Measurements from ENCODE around the gene TCHP. TPM values are rescaled to one million over a fixed set of nuclear protein-coding genes. Genes with fewer than 3 reads are reported as not detected.

Gene TCHP
- total and polyA plus RNA-seq, 2 experiments from 2014 or later: 3.1 to 6.2 TPM

DNA sequence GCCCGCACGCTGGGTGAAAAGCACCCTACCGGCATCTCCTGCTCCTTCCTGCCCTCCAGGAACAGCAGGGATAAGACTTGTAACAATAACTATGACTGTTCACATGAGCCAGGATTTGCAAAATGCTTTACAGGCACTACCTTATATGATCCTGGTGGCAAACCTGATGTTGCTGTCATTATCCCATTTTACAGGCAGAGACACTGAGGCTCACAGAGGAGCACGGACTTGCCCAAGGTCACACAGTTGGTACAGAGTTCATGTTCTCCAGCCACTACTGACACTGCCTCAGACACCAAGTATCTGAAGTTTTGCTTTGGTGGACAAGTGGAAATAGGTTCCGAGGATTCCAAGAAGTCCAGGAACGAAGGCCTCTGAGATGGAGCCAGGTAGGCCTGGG lies 42.4 kb upstream of the TCHP start:
- Mint-ChIP-seq H3K4me3 (no peak overlapping the region), H3K27ac (no peak overlapping the region), H3K27me3 (ENCODE audit: insufficient read depth, low read depth, poor library complexity) (no peaks in the 10 kb centered on the region), H3K9me3 (no peaks in the 10 kb centered on the region), H3K36me3 (ENCODE audit: low read depth) (peaks cover 22% of the 10 kb centered on the region; the same call in 2 of the 3 replicates), H3K4me1 (no peaks in the 10 kb centered on the region)
- H3K79me2 ChIP-seq (replicated peaks; ENCODE audit: insufficient read depth): no peaks in the 10 kb centered on the region
- no peak overlapping the region for H2AFZ ChIP-seq
- no peaks in the 10 kb centered on the region for H3K4me1 ChIP-seq (ENCODE audit: insufficient read depth)
- DNase-seq (ENCODE audit: low spot score) (no peak), ATAC-seq (no peak)
- no peaks in the 10 kb centered on the region for H3F3A ChIP-seq (replicated peaks; ENCODE audit: low read depth)
- no peak for TF ChIP-seq STAT1 (IDR thresholded peaks at IDR 0.05; ENCODE audit: unreplicated experiment)
- no peak for TF ChIP-seq EZH2 (IDR thresholded peaks at IDR 0.05; ENCODE audit: low read depth, unreplicated experiment)
- TF ChIP-seq EZH2phosphoT487 (IDR thresholded peaks at IDR 0.05; ENCODE audit: unreplicated experiment): no peak
- TF ChIP-seq CREB1 (CRISPR knock-in tag; IDR thresholded peaks at IDR 0.05; ENCODE audit: low read depth): no peak
- TF ChIP-seq, protein P1, sequence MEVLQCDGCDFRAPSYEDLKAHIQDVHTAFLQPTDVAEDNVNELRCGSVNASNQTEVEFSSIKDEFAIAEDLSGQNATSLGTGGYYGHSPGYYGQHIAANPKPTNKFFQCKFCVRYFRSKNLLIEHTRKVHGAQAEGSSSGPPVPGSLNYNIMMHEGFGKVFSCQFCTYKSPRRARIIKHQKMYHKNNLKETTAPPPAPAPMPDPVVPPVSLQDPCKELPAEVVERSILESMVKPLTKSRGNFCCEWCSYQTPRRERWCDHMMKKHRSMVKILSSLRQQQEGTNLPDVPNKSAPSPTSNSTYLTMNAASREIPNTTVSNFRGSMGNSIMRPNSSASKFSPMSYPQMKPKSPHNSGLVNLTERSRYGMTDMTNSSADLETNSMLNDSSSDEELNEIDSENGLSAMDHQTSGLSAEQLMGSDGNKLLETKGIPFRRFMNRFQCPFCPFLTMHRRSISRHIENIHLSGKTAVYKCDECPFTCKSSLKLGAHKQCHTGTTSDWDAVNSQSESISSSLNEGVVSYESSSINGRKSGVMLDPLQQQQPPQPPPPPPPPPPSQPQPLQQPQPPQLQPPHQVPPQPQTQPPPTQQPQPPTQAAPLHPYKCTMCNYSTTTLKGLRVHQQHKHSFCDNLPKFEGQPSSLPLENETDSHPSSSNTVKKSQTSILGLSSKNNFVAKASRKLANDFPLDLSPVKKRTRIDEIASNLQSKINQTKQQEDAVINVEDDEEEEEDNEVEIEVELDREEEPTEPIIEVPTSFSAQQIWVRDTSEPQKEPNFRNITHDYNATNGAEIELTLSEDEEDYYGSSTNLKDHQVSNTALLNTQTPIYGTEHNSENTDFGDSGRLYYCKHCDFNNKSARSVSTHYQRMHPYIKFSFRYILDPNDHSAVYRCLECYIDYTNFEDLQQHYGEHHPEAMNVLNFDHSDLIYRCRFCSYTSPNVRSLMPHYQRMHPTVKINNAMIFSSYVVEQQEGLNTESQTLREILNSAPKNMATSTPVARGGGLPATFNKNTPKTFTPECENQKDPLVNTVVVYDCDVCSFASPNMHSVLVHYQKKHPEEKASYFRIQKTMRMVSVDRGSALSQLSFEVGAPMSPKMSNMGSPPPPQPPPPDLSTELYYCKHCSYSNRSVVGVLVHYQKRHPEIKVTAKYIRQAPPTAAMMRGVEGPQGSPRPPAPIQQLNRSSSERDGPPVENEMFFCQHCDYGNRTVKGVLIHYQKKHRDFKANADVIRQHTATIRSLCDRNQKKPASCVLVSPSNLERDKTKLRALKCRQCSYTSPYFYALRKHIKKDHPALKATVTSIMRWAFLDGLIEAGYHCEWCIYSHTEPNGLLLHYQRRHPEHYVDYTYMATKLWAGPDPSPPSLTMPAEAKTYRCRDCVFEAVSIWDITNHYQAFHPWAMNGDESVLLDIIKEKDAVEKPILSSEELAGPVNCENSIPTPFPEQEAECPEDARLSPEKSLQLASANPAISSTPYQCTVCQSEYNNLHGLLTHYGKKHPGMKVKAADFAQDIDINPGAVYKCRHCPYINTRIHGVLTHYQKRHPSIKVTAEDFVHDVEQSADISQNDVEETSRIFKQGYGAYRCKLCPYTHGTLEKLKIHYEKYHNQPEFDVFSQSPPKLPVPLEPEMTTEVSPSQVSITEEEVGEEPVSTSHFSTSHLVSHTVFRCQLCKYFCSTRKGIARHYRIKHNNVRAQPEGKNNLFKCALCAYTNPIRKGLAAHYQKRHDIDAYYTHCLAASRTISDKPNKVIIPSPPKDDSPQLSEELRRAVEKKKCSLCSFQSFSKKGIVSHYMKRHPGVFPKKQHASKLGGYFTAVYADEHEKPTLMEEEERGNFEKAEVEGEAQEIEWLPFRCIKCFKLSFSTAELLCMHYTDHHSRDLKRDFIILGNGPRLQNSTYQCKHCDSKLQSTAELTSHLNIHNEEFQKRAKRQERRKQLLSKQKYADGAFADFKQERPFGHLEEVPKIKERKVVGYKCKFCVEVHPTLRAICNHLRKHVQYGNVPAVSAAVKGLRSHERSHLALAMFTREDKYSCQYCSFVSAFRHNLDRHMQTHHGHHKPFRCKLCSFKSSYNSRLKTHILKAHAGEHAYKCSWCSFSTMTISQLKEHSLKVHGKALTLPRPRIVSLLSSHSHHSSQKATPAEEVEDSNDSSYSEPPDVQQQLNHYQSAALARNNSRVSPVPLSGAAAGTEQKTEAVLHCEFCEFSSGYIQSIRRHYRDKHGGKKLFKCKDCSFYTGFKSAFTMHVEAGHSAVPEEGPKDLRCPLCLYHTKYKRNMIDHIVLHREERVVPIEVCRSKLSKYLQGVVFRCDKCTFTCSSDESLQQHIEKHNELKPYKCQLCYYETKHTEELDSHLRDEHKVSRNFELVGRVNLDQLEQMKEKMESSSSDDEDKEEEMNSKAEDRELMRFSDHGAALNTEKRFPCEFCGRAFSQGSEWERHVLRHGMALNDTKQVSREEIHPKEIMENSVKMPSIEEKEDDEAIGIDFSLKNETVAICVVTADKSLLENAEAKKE (CRISPR knock-in tag; IDR thresholded peaks at IDR 0.05): no peak
- TF ChIP-seq JUNB (IDR thresholded peaks at IDR 0.05; ENCODE audit: unreplicated experiment): no peak
- TF ChIP-seq, protein P2, sequence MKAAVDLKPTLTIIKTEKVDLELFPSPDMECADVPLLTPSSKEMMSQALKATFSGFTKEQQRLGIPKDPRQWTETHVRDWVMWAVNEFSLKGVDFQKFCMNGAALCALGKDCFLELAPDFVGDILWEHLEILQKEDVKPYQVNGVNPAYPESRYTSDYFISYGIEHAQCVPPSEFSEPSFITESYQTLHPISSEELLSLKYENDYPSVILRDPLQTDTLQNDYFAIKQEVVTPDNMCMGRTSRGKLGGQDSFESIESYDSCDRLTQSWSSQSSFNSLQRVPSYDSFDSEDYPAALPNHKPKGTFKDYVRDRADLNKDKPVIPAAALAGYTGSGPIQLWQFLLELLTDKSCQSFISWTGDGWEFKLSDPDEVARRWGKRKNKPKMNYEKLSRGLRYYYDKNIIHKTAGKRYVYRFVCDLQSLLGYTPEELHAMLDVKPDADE (IDR thresholded peaks at IDR 0.05): no peak
- TF ChIP-seq ZNF331 (CRISPR knock-in tag; IDR thresholded peaks at IDR 0.05; ENCODE audit: low read depth): no peak
- TF ChIP-seq POLR2AphosphoS5 (IDR thresholded peaks at IDR 0.05; ENCODE audit: low read depth): no peak
- no peak for TF ChIP-seq ZNF114 (CRISPR knock-in tag; IDR thresholded peaks at IDR 0.05)
- no peak for TF ChIP-seq NANOG (IDR thresholded peaks at IDR 0.05; ENCODE audit: borderline replicate concordance)
- TF ChIP-seq, protein P3, sequence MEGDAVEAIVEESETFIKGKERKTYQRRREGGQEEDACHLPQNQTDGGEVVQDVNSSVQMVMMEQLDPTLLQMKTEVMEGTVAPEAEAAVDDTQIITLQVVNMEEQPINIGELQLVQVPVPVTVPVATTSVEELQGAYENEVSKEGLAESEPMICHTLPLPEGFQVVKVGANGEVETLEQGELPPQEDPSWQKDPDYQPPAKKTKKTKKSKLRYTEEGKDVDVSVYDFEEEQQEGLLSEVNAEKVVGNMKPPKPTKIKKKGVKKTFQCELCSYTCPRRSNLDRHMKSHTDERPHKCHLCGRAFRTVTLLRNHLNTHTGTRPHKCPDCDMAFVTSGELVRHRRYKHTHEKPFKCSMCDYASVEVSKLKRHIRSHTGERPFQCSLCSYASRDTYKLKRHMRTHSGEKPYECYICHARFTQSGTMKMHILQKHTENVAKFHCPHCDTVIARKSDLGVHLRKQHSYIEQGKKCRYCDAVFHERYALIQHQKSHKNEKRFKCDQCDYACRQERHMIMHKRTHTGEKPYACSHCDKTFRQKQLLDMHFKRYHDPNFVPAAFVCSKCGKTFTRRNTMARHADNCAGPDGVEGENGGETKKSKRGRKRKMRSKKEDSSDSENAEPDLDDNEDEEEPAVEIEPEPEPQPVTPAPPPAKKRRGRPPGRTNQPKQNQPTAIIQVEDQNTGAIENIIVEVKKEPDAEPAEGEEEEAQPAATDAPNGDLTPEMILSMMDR (conservative IDR thresholded peaks at IDR 0.05; ENCODE audit: low read depth in 2 of 2): no peak
- TF ChIP-seq, protein P4, sequence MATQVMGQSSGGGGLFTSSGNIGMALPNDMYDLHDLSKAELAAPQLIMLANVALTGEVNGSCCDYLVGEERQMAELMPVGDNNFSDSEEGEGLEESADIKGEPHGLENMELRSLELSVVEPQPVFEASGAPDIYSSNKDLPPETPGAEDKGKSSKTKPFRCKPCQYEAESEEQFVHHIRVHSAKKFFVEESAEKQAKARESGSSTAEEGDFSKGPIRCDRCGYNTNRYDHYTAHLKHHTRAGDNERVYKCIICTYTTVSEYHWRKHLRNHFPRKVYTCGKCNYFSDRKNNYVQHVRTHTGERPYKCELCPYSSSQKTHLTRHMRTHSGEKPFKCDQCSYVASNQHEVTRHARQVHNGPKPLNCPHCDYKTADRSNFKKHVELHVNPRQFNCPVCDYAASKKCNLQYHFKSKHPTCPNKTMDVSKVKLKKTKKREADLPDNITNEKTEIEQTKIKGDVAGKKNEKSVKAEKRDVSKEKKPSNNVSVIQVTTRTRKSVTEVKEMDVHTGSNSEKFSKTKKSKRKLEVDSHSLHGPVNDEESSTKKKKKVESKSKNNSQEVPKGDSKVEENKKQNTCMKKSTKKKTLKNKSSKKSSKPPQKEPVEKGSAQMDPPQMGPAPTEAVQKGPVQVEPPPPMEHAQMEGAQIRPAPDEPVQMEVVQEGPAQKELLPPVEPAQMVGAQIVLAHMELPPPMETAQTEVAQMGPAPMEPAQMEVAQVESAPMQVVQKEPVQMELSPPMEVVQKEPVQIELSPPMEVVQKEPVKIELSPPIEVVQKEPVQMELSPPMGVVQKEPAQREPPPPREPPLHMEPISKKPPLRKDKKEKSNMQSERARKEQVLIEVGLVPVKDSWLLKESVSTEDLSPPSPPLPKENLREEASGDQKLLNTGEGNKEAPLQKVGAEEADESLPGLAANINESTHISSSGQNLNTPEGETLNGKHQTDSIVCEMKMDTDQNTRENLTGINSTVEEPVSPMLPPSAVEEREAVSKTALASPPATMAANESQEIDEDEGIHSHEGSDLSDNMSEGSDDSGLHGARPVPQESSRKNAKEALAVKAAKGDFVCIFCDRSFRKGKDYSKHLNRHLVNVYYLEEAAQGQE (IDR thresholded peaks at IDR 0.05; ENCODE audit: unreplicated experiment): no peak
- H3K4me2 ChIP-seq: no peak overlapping the region
- H3K27ac ChIP-seq (ENCODE audit: low read depth): no peak overlapping the region
- no peak overlapping the region for H3K4me3 ChIP-seq
- peaks cover 3% of the 10 kb centered on the region; the same call in 1 of the 2 replicates for H4K20me1 ChIP-seq (replicated peaks; ENCODE audit: insufficient read depth)
- no peaks in the 10 kb centered on the region for H3K9me2 ChIP-seq (ENCODE audit: insufficient read depth)
- H3K27me3 ChIP-seq (ENCODE audit: insufficient read depth): no peaks in the 10 kb centered on the region
- peaks cover 3% of the 10 kb centered on the region; the same call in 1 of the 2 replicates for H3K36me3 ChIP-seq (ENCODE audit: insufficient read depth)
